NCI-H2227 (cell line): ENCODE data around the gene TAL1.
"Not testable (repeated sequence)": the region's sequence is repeated elsewhere in the genome, so short reads cannot be mapped to it uniquely, and the experiment has no call there.

Source experiments
- DNase-seq: peaks from one replicate; lab custom pipeline; 2025; ENCODE audit not compliant: unreplicated experiment; lab: John Stamatoyannopoulos, UW

Gene TAL1

GRCh38 chr1:47213230-47213963, 18.6 kb downstream of the TAL1 start:
- DNase-seq, result no peak

- DNase-seq, result no peak
These were observed 19.3 kb downstream of the TAL1 start for GRCh38 chr1:47212636-47213229.

GRCh38 chr1:47211796-47212269, 20.2 kb downstream of the TAL1 start:
- DNase-seq, result peak; percentile 47

GRCh38 chr1:47210666-47211065, 21.4 kb downstream of the TAL1 start:
- DNase-seq, result no peak

GRCh38 chr1:47209725-47210325, 22.2 kb downstream of the TAL1 start:
- DNase-seq, result no peak

- DNase-seq, result no peak
These were observed 22.9 kb downstream of the TAL1 start for GRCh38 chr1:47209091-47209490.

GRCh38 chr1:47208374-47208850, 23.6 kb downstream of the TAL1 start:
- DNase-seq, result no peak

- no peak for DNase-seq
These were observed 24.1 kb downstream of the TAL1 start for GRCh38 chr1:47207803-47208373.

- no peak for DNase-seq
These were observed 26.1 kb downstream of the TAL1 start for GRCh38 chr1:47205918-47206317.

- not testable (repeated sequence) for DNase-seq
These were observed 28.5 kb downstream of the TAL1 start for GRCh38 chr1:47203504-47203903.

- peak; percentile 26 for DNase-seq
These were observed 30.8 kb downstream of the TAL1 start for GRCh38 chr1:47201179-47201578.

- DNase-seq, result no peak
These were observed 33.8 kb downstream of the TAL1 start for GRCh38 chr1:47198214-47198613.

GRCh38 chr1:47196622-47197021, 35.4 kb downstream of the TAL1 start:
- DNase-seq, result no peak

- not testable (repeated sequence) for DNase-seq
These were observed 36.0 kb downstream of the TAL1 start for GRCh38 chr1:47195981-47196380.

- DNase-seq, result no peak
These were observed 37.7 kb downstream of the TAL1 start for GRCh38 chr1:47194311-47194710.

GRCh38 chr1:47193496-47193895, 38.5 kb downstream of the TAL1 start:
- not testable (repeated sequence) for DNase-seq

- DNase-seq, result peak; percentile 84
These were observed 39.3 kb downstream of the TAL1 start for GRCh38 chr1:47192458-47193384.

- no peak for DNase-seq
These were observed 40.0 kb downstream of the TAL1 start for GRCh38 chr1:47191940-47192457.

GRCh38 chr1:47190857-47191256, 41.2 kb downstream of the TAL1 start:
- DNase-seq, result no peak

- no peak for DNase-seq
These were observed 41.5 kb downstream of the TAL1 start for GRCh38 chr1:47190509-47190855.
